Measurements from ENCODE around the gene TARS1. TPM values are rescaled to one million over a fixed set of nuclear protein-coding genes. Genes with fewer than 3 reads are reported as not detected.

The TARS1 gene
- total RNA-seq, 1 experiment from 2014 or later, result 304 TPM

- no peak for TF ChIP-seq MAX (CRISPR knock-in tag; IDR thresholded peaks at IDR 0.05)
- no peak for TF ChIP-seq ETV6 (CRISPR knock-in tag; IDR thresholded peaks at IDR 0.05)
- TF ChIP-seq USF2 (CRISPR knock-in tag; IDR thresholded peaks at IDR 0.05), result no peak
- TF ChIP-seq FOXP4 (CRISPR knock-in tag; IDR thresholded peaks at IDR 0.05), result no peak
- TF ChIP-seq AR (CRISPR knock-in tag; IDR thresholded peaks at IDR 0.05), result no peak
- TF ChIP-seq ZBTB43 (CRISPR knock-in tag; IDR thresholded peaks at IDR 0.05), result no peak
- no peak for TF ChIP-seq ERG (CRISPR knock-in tag; IDR thresholded peaks at IDR 0.05)
- no peak for TF ChIP-seq GTF2I (CRISPR knock-in tag; conservative IDR thresholded peaks at IDR 0.05)
- ATAC-seq (no peak), DNase-seq (ENCODE audit: low spot score) (no peak)
- Mint-ChIP-seq H3K27ac (no peak overlapping the region), H3K9me3 (peaks cover 20% of the 10 kb centered on the region), H3K27me3 (ENCODE audit: low read depth) (no peaks in the 10 kb centered on the region), H3K4me3 (no peak overlapping the region), H3K4me1 (peaks cover 40% of the 10 kb centered on the region), H3K36me3 (peaks cover 6% of the 10 kb centered on the region)
- CTCF ChIA-PET, result no interaction called here
- POLR2A ChIA-PET, result no interaction called here
Observed at GRCh38 chr5:33491941-33492340, 51.2 kb downstream of the TARS1 start.

GRCh38 chr5:33494466-33494865 is 53.7 kb downstream of the TARS1 start:
- H3K27me3 Mint-ChIP-seq (ENCODE audit: low read depth), result no peaks in the 10 kb centered on the region
- ATAC-seq (no peak), DNase-seq (ENCODE audit: low spot score) (no peak)
- peaks cover 13% of the 10 kb centered on the region for H3K9me3 Mint-ChIP-seq
- no peak overlapping the region for H3K27ac Mint-ChIP-seq
- CTCF ChIA-PET, result no interaction called here
- POLR2A ChIA-PET, result no interaction called here
- no peak overlapping the region for H3K4me3 Mint-ChIP-seq
- TF ChIP-seq AR (CRISPR knock-in tag; IDR thresholded peaks at IDR 0.05) (no peak), RORB (CRISPR knock-in tag; IDR thresholded peaks at IDR 0.05) (no peak), CBFB (CRISPR knock-in tag; IDR thresholded peaks at IDR 0.05; ENCODE audit: low read depth) (no peak), PRRX2 (CRISPR knock-in tag; IDR thresholded peaks at IDR 0.05) (no peak), MLX (CRISPR knock-in tag; IDR thresholded peaks at IDR 0.05) (no peak), CREB1 (CRISPR knock-in tag; IDR thresholded peaks at IDR 0.05) (no peak), E2F5 (CRISPR knock-in tag; IDR thresholded peaks at IDR 0.05) (no peak), ZNF121 (CRISPR knock-in tag; IDR thresholded peaks at IDR 0.05) (no peak), ZBTB43 (CRISPR knock-in tag; IDR thresholded peaks at IDR 0.05) (no peak), HMGXB4 (CRISPR knock-in tag; IDR thresholded peaks at IDR 0.05) (no peak)
- no peaks in the 10 kb centered on the region; the same call in 1 of the 2 replicates for H3K36me3 Mint-ChIP-seq
- peaks cover 25% of the 10 kb centered on the region for H3K4me1 Mint-ChIP-seq

All from WTC11 (cell line).